Activated T-cell treated with anti-CD3 and anti-CD28 coated beads, Interleukin-2, amount 50 U/mL, for 4 hours (primary cell): Measurements from ENCODE around the gene NLRC5. TPM values are rescaled to one million over a fixed set of nuclear protein-coding genes. Genes with fewer than 3 reads are reported as not detected.

Source experiments
- ATAC-seq, 2 donors: fragments of 200-7000 bp; cut with Tn5 transposase; one replicate each; pipeline ENCODE4 v1.10.0; 2021
- DNase-seq: peaks from one replicate; pipeline ENCODE4 v3.0.0-alpha.2; 2020
- H3K27me3 Mint-ChIP-seq: one replicate; pipeline ENCODE4 v1.8.0; 2021; ENCODE audit warnings: low read depth, mixed read lengths
- H3K36me3 Mint-ChIP-seq: one replicate; pipeline ENCODE4 v1.8.0; 2022; ENCODE audit warnings: mixed read lengths; ENCODE audit not compliant: insufficient read depth
- H3K4me1 Mint-ChIP-seq: one replicate; pipeline ENCODE4 v1.8.0; 2021; ENCODE audit warnings: low read depth, mixed read lengths
- H3K4me3 Mint-ChIP-seq: one replicate; pipeline ENCODE4 v1.8.0; 2021; ENCODE audit warnings: mild to moderate bottlenecking, moderate library complexity, mixed read lengths
- H3K9me3 Mint-ChIP-seq: one replicate; pipeline ENCODE4 v1.8.0; 2021; ENCODE audit warnings: mixed read lengths
- total RNA-seq, 3 donors: library from RNA; stranded (reverse); gene quantifications; one replicate each; pipeline ENCODE4 v1.2.1, GENCODE V29; 2021

The NLRC5 gene
- total RNA-seq, 3 donors from 2014 or later: 143 to 180 (median 158) TPM

DNA sequence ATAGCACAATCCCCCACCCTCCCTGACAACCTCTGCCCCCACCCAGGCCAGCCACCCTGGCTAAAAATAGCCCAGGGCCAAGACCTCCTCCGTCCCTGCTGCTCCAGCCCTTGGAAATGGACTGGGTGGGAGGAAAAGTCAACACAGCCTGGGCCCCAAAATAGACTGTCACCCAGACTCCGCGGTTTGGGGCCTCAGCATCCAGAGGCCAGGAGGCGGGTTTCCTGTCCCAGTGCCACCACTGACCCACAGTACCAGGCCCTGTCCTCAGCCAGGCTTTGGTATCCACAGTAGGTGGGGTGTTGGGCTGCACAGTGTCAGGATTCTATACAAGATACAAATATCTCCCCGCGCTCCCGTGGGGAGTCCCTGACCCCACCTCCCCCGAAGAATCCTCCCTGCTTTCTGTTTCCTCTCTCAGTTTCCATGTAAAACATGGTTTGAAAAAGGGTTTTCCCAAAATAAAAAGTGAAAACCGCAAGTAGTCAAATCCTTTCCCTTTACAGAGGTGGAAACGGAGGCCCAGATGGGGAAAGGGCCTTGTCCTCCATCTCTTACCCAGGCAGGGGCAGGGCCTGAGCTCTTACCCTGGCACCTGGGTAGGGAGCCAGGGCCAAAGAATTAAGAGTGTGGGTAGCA lies 123.2 kb downstream of the NLRC5 start:
- Mint-ChIP-seq H3K4me3 (no peak overlapping the region), H3K27me3 (no peaks in the 10 kb centered on the region), H3K36me3 (no peaks in the 10 kb centered on the region), H3K4me1 (no peaks in the 10 kb centered on the region), H3K9me3 (no peaks in the 10 kb centered on the region)
- ATAC-seq: no peak
- no peak for DNase-seq

DNA sequence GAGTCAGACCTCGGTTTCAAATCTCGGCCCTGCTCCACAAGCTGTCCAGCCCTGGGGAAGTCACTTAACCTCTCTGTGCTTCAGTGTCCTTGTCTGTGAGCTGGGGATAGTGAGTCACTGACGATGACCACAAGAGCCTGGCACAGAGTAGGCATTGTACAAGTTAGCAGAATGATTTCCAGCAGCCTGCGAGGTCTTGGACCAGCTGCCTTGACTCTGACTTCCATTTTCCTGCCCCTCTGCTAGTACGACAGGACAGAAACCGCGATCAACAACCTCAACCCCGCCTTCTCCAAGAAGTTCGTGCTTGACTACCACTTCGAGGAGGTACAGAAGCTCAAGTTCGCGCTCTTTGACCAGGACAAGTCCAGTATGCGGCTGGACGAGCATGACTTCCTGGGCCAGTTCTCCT lies 123.7 kb downstream of the NLRC5 start:
- Mint-ChIP-seq H3K9me3 (no peaks in the 10 kb centered on the region), H3K4me3 (no peak overlapping the region), H3K4me1 (no peaks in the 10 kb centered on the region), H3K36me3 (no peaks in the 10 kb centered on the region), H3K27me3 (no peaks in the 10 kb centered on the region)
- DNase-seq (no peak), ATAC-seq (no peak)

DNA sequence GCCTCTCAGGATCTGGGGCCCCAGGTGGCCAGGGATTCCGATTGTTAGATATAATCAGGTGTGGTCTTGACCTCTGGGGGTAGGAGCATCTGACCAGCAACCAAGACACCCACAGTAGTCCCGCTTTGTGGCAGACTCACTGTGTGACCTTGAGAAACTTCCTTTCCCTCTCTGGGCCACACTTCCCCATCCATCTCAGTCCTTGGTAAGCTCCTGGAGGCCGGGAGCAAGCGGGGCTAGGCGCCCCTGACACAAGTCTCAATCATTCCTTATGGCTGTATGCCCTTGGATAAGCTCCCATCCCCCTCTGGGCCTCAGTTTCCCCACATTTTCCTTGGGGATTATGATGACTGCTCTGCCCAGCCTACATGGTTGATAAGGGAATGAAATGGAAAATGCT lies 124.3 kb downstream of the NLRC5 start:
- no peak overlapping the region for H3K4me3 Mint-ChIP-seq
- ATAC-seq (no peak), DNase-seq (no peak)
- no peaks in the 10 kb centered on the region for H3K4me1 Mint-ChIP-seq
- no peaks in the 10 kb centered on the region for H3K9me3 Mint-ChIP-seq
- H3K27me3 Mint-ChIP-seq: no peaks in the 10 kb centered on the region
- no peaks in the 10 kb centered on the region for H3K36me3 Mint-ChIP-seq

DNA sequence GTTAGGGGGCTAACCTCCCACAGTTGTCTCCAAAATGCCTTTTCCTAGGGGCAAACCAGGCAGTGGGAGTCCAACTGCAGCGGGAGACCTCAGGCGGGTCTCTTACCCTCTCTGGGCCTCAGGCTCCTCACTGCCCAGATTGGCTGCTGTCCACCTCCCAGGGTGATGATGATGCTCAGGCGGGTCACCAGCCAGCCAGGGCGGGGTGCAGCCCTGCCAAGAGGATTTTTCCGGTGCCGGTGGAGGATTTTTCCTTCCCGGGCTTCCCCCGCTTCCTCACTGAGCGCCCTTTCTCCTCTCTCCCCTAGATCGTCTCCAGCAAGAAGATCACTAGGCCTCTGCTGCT lies 125.8 kb downstream of the NLRC5 start:
- Mint-ChIP-seq H3K36me3 (no peaks in the 10 kb centered on the region), H3K4me1 (no peaks in the 10 kb centered on the region), H3K27me3 (no peaks in the 10 kb centered on the region), H3K9me3 (no peaks in the 10 kb centered on the region), H3K4me3 (no peak overlapping the region)
- DNase-seq (no peak), ATAC-seq (no peak)

DNA sequence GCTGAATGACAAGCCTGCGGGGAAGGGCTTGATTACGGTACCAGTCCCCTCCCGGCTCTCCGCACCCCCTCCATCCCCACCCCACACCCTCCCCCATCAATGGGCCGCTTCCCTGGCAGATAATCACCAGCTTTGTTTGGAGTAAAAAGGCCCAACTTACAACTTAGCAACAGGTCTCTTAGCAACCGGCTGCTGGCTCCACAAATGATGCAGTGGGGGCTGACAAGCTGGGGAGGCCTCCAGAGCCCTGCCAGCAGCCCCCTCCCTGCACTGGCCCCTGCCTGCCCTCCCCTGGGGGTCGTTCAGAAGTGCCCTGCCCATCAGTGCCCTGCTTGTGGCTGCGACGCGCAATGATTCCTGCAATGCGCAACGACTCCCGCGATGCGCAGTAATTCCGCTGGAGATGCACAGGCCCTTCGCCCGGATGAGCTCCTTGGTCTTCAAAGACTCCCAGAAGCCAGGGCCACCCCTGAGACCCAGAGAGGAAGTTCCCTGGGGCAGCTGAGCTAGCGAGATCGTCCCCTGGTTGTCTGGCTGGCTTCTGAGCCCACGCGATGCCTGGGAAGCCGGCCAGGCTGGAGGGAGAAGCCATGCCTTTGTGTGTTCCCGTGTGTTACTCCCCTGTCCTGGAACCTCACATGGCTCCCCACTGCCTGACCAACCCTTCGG lies 126.3 kb downstream of the NLRC5 start:
- ATAC-seq: no peak
- Mint-ChIP-seq H3K4me1 (no peaks in the 10 kb centered on the region), H3K27me3 (no peaks in the 10 kb centered on the region)

DNA sequence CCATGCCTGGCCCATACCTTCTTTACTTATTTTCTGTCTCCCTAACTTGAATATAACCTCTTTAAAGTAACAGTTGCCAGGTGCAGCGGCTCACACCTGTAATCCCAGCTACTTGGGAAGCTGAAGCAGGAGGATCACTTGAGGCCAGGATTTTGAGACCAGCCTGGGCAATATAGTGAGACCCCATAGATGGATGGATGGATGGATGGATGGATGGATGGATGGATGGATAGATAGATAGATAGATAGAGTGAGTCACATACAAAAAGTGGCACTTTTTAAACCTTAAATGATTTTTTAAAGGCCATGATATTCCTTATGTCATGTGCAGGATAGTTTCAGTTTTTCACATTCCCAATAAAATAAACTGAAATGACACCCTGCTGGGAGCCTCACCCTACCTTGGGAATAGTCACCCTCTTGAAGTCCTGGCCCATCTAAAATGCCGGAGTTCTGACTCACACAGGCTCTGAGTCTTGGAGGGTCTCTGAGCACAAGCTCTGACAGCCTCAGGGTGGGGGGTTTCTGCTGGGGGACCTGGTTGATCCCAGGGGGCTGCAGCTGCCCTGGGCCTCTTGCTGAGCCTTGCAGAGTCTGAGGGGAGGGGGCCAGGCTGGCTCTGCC lies 129.2 kb downstream of the NLRC5 start:
- Mint-ChIP-seq H3K27me3 (no peaks in the 10 kb centered on the region), H3K36me3 (no peaks in the 10 kb centered on the region), H3K4me1 (peaks cover 6% of the 10 kb centered on the region), H3K4me3 (no peak overlapping the region), H3K9me3 (no peaks in the 10 kb centered on the region)
- ATAC-seq: no peak
- DNase-seq: no peak

More for the DNA sequence above, 126.3 kb downstream of the NLRC5 start:
- H3K4me3 Mint-ChIP-seq: no peak overlapping the region
- no peaks in the 10 kb centered on the region for H3K9me3 Mint-ChIP-seq
- DNase-seq: no peak
- no peaks in the 10 kb centered on the region for H3K36me3 Mint-ChIP-seq

DNA sequence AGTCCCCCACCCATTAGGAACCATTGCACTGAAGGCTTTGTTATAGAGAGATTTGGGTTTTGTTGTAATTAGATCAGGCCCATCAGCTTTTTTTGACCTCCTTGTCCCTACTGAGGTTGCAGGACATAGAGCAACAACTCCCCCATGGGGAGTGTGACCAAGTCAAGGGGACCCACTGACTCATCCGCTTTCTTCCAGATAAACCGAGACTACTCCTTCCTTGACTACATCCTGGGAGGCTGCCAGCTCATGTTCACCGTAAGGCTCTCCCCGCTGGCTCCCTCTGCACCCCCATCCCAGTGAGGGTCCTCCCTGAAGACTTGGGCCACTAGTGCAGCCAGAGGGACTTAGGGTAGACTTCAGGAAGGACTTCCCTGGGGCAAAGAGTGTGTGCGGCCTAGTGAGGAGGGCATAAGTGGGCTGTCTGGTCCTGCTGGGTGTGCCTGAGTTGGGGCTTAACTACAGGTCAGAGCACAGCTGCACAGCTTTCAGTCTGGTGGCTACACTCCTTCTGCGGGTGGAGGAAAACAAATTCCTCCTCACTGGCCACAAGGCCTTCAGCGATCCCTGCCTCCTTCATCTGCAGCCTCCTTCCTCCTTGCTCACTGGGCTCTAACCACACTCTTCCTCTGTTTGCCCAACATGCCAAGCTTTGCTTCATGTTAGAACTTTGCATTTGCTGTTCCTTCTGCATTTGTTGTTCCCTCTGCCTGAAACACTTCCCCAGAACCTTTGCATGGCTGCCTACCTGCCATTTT lies 134.0 kb downstream of the NLRC5 start:
- Mint-ChIP-seq H3K27me3 (no peaks in the 10 kb centered on the region), H3K4me3 (no peak overlapping the region), H3K9me3 (no peaks in the 10 kb centered on the region), H3K36me3 (no peaks in the 10 kb centered on the region), H3K4me1 (peaks cover 41% of the 10 kb centered on the region)
- no peak for DNase-seq
- no peak for ATAC-seq

DNA sequence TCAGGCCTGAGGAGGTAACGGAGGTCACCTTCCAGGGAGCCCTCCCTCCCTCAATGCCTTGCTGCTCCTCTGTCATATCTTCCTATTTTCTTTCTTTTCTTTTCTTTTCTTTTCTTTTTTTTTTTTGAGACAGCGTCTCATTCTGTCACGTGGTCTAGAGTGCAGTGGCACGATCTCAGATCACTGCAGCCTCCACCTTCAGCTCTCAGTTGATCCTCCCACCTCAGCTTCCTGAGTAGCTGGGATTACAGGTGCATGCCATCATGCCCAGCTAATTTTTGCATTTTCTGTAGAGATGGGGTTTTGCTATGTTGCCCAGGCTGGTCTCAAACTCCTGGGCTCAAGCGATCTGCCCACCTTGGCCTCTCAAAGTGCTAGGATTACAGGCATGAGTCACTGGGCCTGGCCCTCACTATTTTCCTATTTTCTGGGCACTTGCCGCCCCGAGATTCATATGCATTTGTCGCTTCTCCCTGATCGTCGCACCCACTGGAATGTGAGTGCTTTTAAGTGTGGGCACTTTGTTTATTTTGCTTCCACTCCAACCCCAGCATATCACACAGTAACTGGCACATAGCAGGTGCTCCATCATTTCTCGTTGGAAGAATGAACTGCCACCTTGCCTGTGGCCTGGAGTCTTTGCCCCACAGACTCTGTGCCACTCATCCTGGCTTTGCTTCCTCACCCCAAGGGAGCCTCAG lies 134.8 kb downstream of the NLRC5 start:
- no peaks in the 10 kb centered on the region for H3K27me3 Mint-ChIP-seq
- no peak overlapping the region for H3K4me3 Mint-ChIP-seq
- DNase-seq (no peak), ATAC-seq (no peak)
- no peaks in the 10 kb centered on the region for H3K36me3 Mint-ChIP-seq
- H3K9me3 Mint-ChIP-seq: no peaks in the 10 kb centered on the region
- H3K4me1 Mint-ChIP-seq: peaks cover 48% of the 10 kb centered on the region

DNA sequence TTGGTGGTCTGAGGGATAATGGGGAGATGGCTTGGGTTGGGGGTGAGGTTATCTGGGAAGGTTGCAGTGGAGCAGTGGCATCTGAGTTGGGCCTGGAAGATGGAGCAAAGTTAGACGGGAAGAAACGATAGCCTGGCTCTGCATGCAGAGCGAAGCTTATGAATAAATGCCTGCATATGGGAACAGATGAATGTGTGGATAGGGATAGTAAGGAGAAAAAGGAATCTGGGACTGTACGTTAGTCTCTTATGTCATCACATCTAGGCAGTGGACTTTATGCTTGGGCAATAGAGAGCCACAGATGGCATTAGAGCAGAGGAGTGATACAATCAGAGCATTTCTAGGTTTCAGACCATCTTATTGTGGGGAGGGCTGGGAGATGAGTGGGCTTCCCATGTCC lies 136.0 kb downstream of the NLRC5 start:
- Mint-ChIP-seq H3K4me3 (no peak overlapping the region), H3K27me3 (no peaks in the 10 kb centered on the region), H3K36me3 (no peaks in the 10 kb centered on the region), H3K9me3 (no peaks in the 10 kb centered on the region), H3K4me1 (peaks cover 58% of the 10 kb centered on the region)
- ATAC-seq (no peak), DNase-seq (no peak)

DNA sequence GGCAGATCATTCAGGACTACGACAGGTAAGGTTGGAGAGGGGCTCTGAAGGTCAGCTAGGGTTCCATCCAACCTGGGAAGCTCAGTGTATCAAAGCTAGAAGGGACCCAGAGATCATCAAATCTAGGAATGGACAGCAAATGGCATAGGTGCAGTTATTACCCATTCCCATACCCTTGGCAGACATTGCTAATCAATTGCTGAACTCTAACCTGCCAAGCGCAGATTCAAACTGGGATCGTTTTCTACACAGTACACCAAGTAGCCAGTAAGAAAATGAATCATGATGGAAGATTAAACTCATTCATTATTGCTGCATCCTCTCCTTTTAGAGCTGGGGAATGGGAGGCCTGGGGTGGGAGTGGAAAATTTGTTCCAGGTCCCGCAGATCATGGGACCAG lies 136.6 kb downstream of the NLRC5 start:
- DNase-seq: no peak
- Mint-ChIP-seq H3K4me3 (no peak overlapping the region), H3K27me3 (no peaks in the 10 kb centered on the region), H3K9me3 (no peaks in the 10 kb centered on the region), H3K36me3 (no peaks in the 10 kb centered on the region), H3K4me1 (peaks cover 64% of the 10 kb centered on the region)
- no peak for ATAC-seq

DNA sequence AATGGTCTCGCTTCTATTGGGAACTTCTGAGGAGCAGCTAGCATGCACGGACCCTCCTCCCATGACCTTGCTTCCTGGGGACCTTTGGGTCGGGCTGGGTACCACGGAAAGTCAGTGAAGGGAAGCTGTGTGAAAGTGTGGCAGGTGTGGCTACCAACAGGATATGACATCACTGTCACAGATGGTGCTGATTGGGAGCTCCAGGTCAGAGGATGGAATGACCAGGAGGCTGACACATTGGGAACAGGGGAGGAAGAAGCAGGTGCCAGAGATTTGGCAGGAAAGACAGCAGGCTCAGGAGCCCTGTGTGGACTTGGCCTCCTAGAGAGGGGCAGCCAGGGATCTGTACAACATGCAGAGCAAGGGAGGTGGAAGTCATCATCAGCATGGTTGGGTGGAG lies 137.1 kb downstream of the NLRC5 start:
- Mint-ChIP-seq H3K4me3 (no peak overlapping the region), H3K4me1 (peaks cover 68% of the 10 kb centered on the region), H3K27me3 (no peaks in the 10 kb centered on the region), H3K9me3 (no peaks in the 10 kb centered on the region), H3K36me3 (no peaks in the 10 kb centered on the region)
- DNase-seq (no peak), ATAC-seq (no peak)

DNA sequence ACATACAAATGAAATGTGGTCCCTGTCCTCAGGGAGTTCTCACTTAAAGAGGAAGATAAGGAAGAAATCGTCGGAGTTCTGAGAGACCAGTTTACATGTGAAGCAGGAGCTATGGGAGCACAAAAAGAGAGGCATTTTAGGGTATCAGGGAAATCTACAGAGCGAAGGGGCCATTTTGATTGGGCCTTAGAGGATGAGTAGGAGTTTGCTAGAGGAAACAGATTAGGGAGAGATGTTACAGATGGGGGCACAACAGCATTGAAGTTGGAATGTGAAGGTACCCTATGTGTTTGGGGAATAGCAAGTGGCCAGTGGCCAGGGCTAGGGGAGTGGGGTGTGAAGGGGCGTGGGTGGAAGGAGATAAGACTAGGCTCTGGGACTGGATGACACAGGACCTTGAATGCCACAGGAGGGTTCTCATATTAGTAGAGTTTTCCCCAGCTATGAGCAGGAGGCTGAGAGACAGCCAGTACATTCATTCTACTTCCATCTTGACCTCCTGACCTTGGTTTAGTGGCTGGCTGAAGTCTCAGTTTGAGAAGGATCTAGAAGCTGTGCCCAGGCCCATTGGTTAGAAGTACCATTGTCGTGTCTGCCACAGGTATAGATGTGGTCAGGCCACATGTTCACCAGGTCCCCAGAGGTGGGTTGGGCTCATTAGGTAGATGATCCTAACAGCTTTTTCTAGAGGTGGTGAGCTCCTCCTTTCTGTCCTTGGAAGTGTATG lies 137.8 kb downstream of the NLRC5 start:
- Mint-ChIP-seq H3K9me3 (no peaks in the 10 kb centered on the region), H3K36me3 (no peaks in the 10 kb centered on the region), H3K4me1 (peaks cover 74% of the 10 kb centered on the region), H3K4me3 (no peak overlapping the region), H3K27me3 (no peaks in the 10 kb centered on the region)
- DNase-seq (no peak), ATAC-seq (no peak)

DNA sequence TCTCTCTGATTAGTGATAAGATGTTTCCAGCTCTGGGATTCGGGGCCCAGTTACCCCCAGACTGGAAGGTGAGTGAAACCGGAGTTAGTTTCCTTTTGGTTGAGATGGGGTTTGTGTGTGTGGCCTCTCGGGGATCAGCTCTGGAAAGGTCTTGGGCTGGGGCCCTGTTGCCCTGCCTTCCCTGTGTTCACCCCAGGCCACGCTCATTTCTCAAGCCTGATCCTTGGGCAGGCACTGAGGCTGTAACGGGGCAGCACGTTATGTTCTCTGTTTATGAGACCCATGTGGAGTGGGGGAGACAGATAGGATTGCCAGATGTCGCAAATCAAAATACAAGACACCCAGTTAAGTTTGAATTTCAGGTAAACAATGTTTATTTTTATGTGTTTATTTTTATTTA lies 138.5 kb downstream of the NLRC5 start:
- Mint-ChIP-seq H3K4me3 (no peak overlapping the region), H3K9me3 (no peaks in the 10 kb centered on the region)

More for the DNA sequence above, 138.5 kb downstream of the NLRC5 start:
- Mint-ChIP-seq H3K27me3 (no peaks in the 10 kb centered on the region), H3K4me1 (peaks cover 79% of the 10 kb centered on the region), H3K36me3 (no peaks in the 10 kb centered on the region)
- ATAC-seq: no peak
- no peak for DNase-seq
